Mesothelial cell of epicardium (in vitro differentiated cells): ENCODE data around the gene DCXR. TPM values are rescaled to one million over a fixed set of nuclear protein-coding genes. Genes with fewer than 3 reads are reported as not detected.

ENCODE experiments used
- DNase-seq, 2 experiments: peaks; one replicate each; pipeline ENCODE4 v3.0.0; 2021; ENCODE audit warnings: low spot score in 2 of 2; ENCODE audit not compliant: unreplicated experiment in 2 of 2
- H3K27ac Mint-ChIP-seq: 2 replicates; pipeline ENCODE4 v1.8.0; 2021; ENCODE audit warnings: mixed read lengths
- H3K27me3 Mint-ChIP-seq: 2 replicates; pipeline ENCODE4 v1.8.0; 2021; ENCODE audit warnings: low read depth, mixed read lengths
- H3K36me3 Mint-ChIP-seq: 2 replicates; pipeline ENCODE4 v1.8.0; 2021; ENCODE audit warnings: mixed read lengths
- H3K4me1 Mint-ChIP-seq: 2 replicates; pipeline ENCODE4 v1.8.0; 2021; ENCODE audit warnings: mixed read lengths
- H3K4me3 Mint-ChIP-seq: 2 replicates; pipeline ENCODE4 v1.8.0; 2021; ENCODE audit warnings: mild to moderate bottlenecking, moderate library complexity, mixed read lengths
- H3K9me3 Mint-ChIP-seq: 2 replicates; pipeline ENCODE4 v1.8.0; 2021; ENCODE audit warnings: mixed read lengths
- total RNA-seq: library from RNA; stranded (reverse); gene quantifications from 3 replicates; pipeline ENCODE4 v1.2.1, GENCODE V29; 2021
- TF ChIP-seq, protein P1 (sequence below): fragments of 200-600 bp; sonication (generic); IDR thresholded peaks from one replicate; pipeline ENCODE4 v1.5.0; 2021; ENCODE audit warnings: antibody characterized with exemption; ENCODE audit not compliant: unreplicated experiment

DCXR gene
- total RNA-seq, 1 donor from 2014 or later = 77.6 TPM

DNA sequence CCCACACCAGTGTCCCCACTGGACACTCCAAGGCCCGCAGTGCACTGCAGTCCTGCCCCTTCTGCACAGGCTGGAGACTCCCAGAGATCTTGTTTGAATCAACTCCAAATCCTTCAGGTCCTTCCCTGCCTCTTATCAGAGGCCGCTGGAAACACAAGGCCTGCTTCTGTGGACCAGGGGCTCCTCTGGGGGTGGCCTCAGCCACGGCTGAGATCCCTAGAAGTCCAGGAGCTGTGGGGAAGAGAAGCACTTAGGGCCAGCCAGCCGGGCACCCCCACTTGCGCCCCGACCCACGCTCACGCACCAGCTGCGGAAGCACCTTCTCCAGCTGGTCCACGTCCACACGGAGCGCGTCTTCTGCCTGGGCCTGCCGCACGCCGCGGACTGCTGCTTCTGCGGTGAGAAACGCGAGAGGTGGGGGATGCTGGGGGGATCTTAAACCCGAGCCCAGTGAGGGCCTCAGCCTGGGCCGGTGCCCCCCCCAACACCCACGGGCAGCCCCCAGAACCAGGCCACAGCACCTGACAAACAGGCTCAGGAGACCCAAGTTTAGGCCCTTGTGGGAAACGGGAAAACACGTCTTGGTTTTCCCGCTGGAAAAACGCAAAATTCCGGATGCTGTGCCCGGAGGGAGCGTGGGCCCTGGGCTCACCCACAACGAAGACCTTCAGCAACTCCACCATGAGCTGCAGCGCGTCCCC, 18.4 kb downstream of the DCXR start:
- Mint-ChIP-seq H3K4me1 (peaks cover 20% of the 10 kb centered on the region), H3K9me3 (no peaks in the 10 kb centered on the region), H3K36me3 (no peaks in the 10 kb centered on the region), H3K4me3 (peak overlapping the region; percentile 24), H3K27me3 (no peaks in the 10 kb centered on the region), H3K27ac (no peak overlapping the region)
- TF ChIP-seq, protein P1, sequence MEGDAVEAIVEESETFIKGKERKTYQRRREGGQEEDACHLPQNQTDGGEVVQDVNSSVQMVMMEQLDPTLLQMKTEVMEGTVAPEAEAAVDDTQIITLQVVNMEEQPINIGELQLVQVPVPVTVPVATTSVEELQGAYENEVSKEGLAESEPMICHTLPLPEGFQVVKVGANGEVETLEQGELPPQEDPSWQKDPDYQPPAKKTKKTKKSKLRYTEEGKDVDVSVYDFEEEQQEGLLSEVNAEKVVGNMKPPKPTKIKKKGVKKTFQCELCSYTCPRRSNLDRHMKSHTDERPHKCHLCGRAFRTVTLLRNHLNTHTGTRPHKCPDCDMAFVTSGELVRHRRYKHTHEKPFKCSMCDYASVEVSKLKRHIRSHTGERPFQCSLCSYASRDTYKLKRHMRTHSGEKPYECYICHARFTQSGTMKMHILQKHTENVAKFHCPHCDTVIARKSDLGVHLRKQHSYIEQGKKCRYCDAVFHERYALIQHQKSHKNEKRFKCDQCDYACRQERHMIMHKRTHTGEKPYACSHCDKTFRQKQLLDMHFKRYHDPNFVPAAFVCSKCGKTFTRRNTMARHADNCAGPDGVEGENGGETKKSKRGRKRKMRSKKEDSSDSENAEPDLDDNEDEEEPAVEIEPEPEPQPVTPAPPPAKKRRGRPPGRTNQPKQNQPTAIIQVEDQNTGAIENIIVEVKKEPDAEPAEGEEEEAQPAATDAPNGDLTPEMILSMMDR = no peak
- no peak for DNase-seq

DNA sequence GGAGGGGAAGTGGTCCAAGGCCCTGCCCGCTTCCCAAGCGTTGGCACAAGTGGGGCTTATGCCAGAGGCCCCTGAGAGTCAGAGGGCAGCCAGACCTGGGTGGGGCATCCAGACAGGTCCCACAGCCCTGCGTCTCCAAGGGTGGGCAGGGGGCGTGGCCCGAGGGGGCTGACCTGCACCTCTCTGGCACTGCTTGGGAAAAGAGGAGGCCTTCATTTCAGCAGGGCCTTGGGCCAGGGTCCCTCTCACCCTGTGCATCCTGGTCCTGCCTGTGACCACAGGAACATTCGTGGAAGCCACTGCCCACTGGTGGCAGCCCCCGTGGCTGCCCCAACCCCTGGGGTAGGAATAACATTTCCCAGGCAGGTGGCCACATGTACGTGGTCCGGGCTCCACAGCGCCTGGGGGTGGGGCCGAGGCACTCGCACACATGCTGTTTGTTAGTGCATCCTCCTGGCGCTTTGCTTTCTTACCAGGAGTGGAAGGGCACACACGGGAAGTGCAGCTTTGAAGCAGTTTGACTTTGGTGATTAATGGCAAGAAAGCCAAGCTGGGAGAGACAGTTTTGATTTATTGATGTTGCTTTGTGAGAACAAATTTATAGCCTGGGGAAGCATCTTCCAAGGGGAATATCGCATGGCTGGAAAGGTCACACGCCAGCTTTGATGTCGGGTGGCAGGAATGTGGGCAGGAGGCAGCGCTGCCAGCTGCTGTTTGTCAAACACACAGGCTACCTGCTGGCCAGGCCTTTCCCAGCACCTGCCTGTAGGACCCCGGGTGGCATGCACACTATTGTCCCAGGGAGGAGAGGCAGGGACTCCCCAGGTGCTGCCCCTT, 19.1 kb downstream of the DCXR start:
- Mint-ChIP-seq H3K9me3 (no peaks in the 10 kb centered on the region), H3K27me3 (no peaks in the 10 kb centered on the region), H3K36me3 (no peaks in the 10 kb centered on the region), H3K27ac (no peak overlapping the region), H3K4me1 (peaks cover 14% of the 10 kb centered on the region), H3K4me3 (no peak overlapping the region)
- TF ChIP-seq, protein P1 = no peak
- no peak for DNase-seq

DNA sequence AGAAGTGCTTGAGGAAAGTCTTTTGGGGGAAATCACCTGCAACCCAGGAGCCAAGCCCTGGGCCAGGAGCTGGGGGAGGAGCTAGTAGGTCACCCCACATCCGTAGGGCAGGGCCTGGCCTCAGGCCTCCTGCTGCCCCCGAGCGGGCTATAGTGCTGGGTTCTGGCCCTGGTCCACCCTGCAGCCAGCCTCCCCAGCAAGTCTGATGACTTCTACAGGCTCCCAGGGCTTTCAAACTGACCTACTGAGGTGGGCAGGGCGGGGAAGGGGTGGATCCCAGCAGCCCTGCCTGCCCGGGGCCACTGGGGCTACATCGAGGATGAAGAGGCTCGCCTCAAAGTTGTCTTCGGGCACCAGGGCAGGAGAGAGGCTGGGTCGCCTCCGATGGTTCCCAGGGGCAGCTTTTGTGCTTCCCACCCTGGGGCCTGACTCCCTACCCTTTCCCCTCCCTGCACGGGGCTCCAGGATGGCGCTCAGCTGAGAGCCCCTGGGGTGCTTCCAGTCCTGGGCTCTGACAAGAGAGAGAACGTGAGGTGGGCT, 19.8 kb downstream of the DCXR start:
- H3K27ac Mint-ChIP-seq = no peak overlapping the region
- no peaks in the 10 kb centered on the region for H3K9me3 Mint-ChIP-seq
- TF ChIP-seq, protein P1 = no peak
- H3K4me1 Mint-ChIP-seq = peaks cover 17% of the 10 kb centered on the region
- no peaks in the 10 kb centered on the region for H3K27me3 Mint-ChIP-seq
- H3K36me3 Mint-ChIP-seq = no peaks in the 10 kb centered on the region
- no peak for DNase-seq
- no peak overlapping the region for H3K4me3 Mint-ChIP-seq

DNA sequence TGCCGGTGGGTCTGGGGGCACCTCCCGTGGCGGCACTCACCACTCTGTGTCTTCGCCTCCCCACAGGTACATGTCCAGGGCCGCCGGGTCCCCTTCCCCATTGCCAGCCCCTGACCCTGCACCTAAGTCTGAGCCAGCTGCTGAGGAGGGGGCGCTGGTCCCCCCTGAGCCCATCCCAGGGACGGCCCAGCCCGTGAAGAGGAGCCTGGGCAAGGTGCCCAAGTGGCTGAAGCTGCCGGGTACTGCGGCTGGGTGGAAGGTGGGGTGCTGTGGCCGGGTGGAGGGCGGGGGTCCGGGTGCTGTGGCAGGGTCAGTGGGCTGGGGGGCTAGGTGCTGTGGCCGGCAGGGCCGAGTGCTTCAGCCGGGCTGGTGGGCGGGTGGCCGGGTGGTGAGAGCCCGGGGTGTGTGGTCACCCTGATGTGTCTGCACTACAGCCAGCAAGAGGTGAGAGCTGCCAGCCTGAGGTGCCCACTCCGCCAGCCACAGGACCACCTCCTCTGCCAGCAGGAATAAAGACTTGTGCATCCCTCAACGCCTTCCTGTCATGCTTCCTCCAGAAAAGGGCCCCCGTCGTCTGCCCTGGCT, 20.5 kb downstream of the DCXR start:
- no peak for DNase-seq
- Mint-ChIP-seq H3K27ac (no peak overlapping the region), H3K4me3 (no peak overlapping the region), H3K36me3 (no peaks in the 10 kb centered on the region), H3K9me3 (no peaks in the 10 kb centered on the region), H3K27me3 (no peaks in the 10 kb centered on the region), H3K4me1 (peaks cover 16% of the 10 kb centered on the region)
- TF ChIP-seq, protein P1 = no peak

DNA sequence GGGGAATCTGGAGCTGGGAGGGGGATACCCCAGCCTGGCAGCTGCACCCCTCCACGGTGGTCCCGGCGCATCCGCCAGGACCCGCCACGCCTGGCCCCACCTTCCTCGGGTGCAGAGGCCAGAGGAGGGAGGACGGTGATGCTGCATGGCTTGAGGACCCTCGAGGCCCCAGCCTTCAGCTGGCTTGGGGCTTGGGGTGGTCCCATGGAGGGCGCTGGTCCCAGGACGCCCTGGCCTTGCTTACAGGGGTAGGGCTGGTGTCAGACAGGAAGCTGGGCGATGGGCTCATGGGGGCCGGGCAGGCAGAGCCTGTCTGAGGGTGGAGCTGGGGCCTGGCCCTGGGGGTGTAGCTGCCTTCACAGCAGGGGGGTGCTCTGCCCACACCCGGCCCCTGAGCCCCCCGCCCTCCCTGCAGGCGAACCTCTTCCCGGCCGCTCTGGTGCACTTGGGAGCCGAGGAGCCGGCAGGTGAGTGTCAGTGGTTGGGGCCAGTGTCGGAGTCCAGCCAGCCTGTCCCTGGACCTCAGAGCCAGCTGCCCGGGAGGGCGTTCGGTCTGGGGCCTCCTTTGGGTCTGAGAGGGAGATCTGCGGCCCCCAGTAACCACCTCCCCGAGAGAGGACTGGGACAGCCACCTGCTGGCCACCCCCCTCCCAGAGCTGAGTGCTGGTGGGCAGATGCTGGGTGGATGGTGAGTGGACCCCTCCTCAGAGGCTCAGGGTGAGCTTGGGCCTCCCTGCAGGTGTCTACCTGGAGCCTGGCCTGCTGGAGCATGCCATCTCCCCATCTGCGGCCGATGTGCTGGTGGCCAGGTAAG, 21.2 kb downstream of the DCXR start:
- no peak overlapping the region for H3K4me3 Mint-ChIP-seq
- no peak for DNase-seq
- peaks cover 11% of the 10 kb centered on the region for H3K4me1 Mint-ChIP-seq
- no peaks in the 10 kb centered on the region for H3K36me3 Mint-ChIP-seq
- no peak overlapping the region for H3K27ac Mint-ChIP-seq
- no peaks in the 10 kb centered on the region for H3K9me3 Mint-ChIP-seq
- TF ChIP-seq, protein P1 = no peak
- no peaks in the 10 kb centered on the region for H3K27me3 Mint-ChIP-seq
